SH-SY5Y (cell line): Measurements from ENCODE around the gene CXXC4.

Experiments
- GATA2 ChIP-seq: IDR thresholded peaks from 2 replicates; pipeline ENCODE4 v1.6.1; 2011; ENCODE audit warnings: mild to moderate bottlenecking, low read depth, low read length
- GATA3 ChIP-seq: IDR thresholded peaks from 2 replicates; pipeline ENCODE4 v1.6.1; 2011; ENCODE audit warnings: low read depth, mild to moderate bottlenecking, low read length, moderate library complexity

DNA sequence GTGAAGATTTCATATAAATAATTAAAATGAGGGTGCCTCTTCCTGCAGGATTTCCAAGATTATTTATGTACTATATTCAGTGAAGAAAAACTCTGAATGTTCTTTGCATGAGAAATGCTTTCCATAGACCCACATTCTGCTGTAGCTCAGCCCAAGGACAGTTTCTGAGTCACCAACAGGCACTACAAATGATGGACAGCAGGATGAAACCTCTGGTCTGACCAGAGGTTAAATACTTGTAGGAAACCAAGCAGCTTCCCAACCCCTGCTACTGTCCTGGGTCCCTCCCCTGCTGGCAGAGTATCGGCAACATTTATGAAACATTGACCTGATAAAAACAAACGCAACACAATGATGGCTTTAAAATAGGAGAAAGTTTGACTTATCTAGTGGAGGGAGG, 73.1 kb downstream of the CXXC4 start:
- TF ChIP-seq GATA2 (no peak), GATA3 (no peak)
